ENCODE data around the gene UBIAD1.
"Not testable (repeated sequence)": the region's sequence is repeated elsewhere in the genome, so short reads cannot be mapped to it uniquely, and the experiment has no call there.

Gene UBIAD1

GRCh38 chr1:11280719-11281376 lies 7.8 kb downstream of the UBIAD1 start:
- peak; percentile 36 for DNase-seq

GRCh38 chr1:11281518-11282331 lies 8.7 kb downstream of the UBIAD1 start:
- DNase-seq = no peak

GRCh38 chr1:11283151-11283550 lies 10.2 kb downstream of the UBIAD1 start:
- no peak for DNase-seq

GRCh38 chr1:11284784-11285183 lies 11.8 kb downstream of the UBIAD1 start:
- DNase-seq = no peak

- DNase-seq = no peak
These were observed 13.1 kb downstream of the UBIAD1 start for GRCh38 chr1:11285883-11286734.

GRCh38 chr1:11286735-11287410 lies 13.9 kb downstream of the UBIAD1 start:
- no peak for DNase-seq

GRCh38 chr1:11289064-11289463 lies 16.1 kb downstream of the UBIAD1 start:
- no peak for DNase-seq

GRCh38 chr1:11291049-11291448 lies 18.1 kb downstream of the UBIAD1 start:
- DNase-seq = no peak

- DNase-seq = no peak
These were observed 20.9 kb downstream of the UBIAD1 start for GRCh38 chr1:11293856-11294255.

- DNase-seq = no peak
These were observed 22.0 kb downstream of the UBIAD1 start for GRCh38 chr1:11294951-11295350.

GRCh38 chr1:11295905-11296304 lies 22.9 kb downstream of the UBIAD1 start:
- no peak for DNase-seq

GRCh38 chr1:11297774-11298173 lies 24.8 kb downstream of the UBIAD1 start:
- DNase-seq = not testable (repeated sequence)

GRCh38 chr1:11298390-11299224 lies 25.6 kb downstream of the UBIAD1 start:
- no peak for DNase-seq

GRCh38 chr1:11299225-11299574 lies 26.2 kb downstream of the UBIAD1 start:
- DNase-seq = no peak

GRCh38 chr1:11301601-11302000 lies 28.6 kb downstream of the UBIAD1 start:
- DNase-seq = no peak

GRCh38 chr1:11302366-11302765 lies 29.4 kb downstream of the UBIAD1 start:
- no peak for DNase-seq

- DNase-seq = not testable (repeated sequence)
These were observed 32.5 kb downstream of the UBIAD1 start for GRCh38 chr1:11305516-11305915.

GRCh38 chr1:11307852-11308251 lies 34.9 kb downstream of the UBIAD1 start:
- DNase-seq = no peak

GRCh38 chr1:11308699-11309224 lies 35.8 kb downstream of the UBIAD1 start:
- no peak for DNase-seq

GRCh38 chr1:11309385-11309784 lies 36.4 kb downstream of the UBIAD1 start:
- no peak for DNase-seq
